Keratinocyte (primary cell): ENCODE measurements around the gene HELQ. TPM values are rescaled to one million over a fixed set of nuclear protein-coding genes. Genes with fewer than 3 reads are reported as not detected.

Experiments
- DNase-seq: peaks from one replicate; pipeline ENCODE4 v3.0.0-alpha.2; 2011; ENCODE audit warnings: low read depth, missing footprints, low spot score
- FAIRE-seq: peaks from 2 replicates; lab custom pipeline; 2011; peaks lifted over from hg19 to GRCh38; lab: Jason Lieb, UNC
- H2AFZ ChIP-seq: 2 replicates; pipeline ENCODE4 v1.6.0; 2012; ENCODE audit warnings: low read length, control low read depth, inconsistent platforms; ENCODE audit not compliant: control insufficient read depth
- H3K27ac ChIP-seq: 2 replicates; pipeline ENCODE4 v1.5.1; 2011; ENCODE audit warnings: low read length; ENCODE audit not compliant: control insufficient read depth, insufficient read depth
- H3K27me3 ChIP-seq: 3 replicates; pipeline ENCODE4 v1.6.0; 2011; ENCODE audit warnings: low read length; ENCODE audit not compliant: control insufficient read depth, insufficient read depth; ENCODE audit errors: extremely low read depth
- H3K36me3 ChIP-seq, 2 experiments: 2 replicates in 1 of 2; 3 replicates in 1 of 2; pipeline ENCODE4 v1.5.1; 2011; ENCODE audit warnings: low read length in 2 of 2, mild to moderate bottlenecking in 1 of 2; ENCODE audit not compliant: control insufficient read depth in 2 of 2, insufficient read depth in 2 of 2; ENCODE audit errors: extremely low read depth in 1 of 2
- H3K4me1 ChIP-seq: 3 replicates; pipeline ENCODE4 v1.5.1; 2011; ENCODE audit warnings: low read length; ENCODE audit not compliant: control insufficient read depth, insufficient read depth; ENCODE audit errors: extremely low read depth
- H3K4me2 ChIP-seq: 3 replicates; pipeline ENCODE4 v1.6.0; 2011; ENCODE audit warnings: low read depth, low read length; ENCODE audit not compliant: control insufficient read depth, insufficient read depth; ENCODE audit errors: extremely low read depth
- H3K4me3 ChIP-seq, 3 experiments: fragments of 200-600 bp in 1 of 3; sonication (generic) in 1 of 3; 2 replicates in 2 of 3; 3 replicates in 1 of 3; pipeline ENCODE4 v1.5.1; 2011 to 2016; ENCODE audit warnings: low read length in 3 of 3, mild to moderate bottlenecking in 3 of 3, control low read depth in 2 of 3, inconsistent platforms in 1 of 3, low read depth in 1 of 3, mixed read lengths in 1 of 3, mixed run types in 1 of 3, moderate library complexity in 1 of 3; ENCODE audit not compliant: control insufficient read depth in 2 of 3, insufficient read depth in 2 of 3; ENCODE audit errors: extremely low read depth in 1 of 3
- H3K79me2 ChIP-seq: 2 replicates; pipeline ENCODE4 v1.6.0; 2012; ENCODE audit warnings: low read length; ENCODE audit not compliant: control insufficient read depth, insufficient read depth
- H3K9ac ChIP-seq: 3 replicates; pipeline ENCODE4 v1.6.0; 2011; ENCODE audit warnings: low read length; ENCODE audit not compliant: control insufficient read depth, insufficient read depth; ENCODE audit errors: extremely low read depth
- H3K9me1 ChIP-seq: 3 replicates; pipeline ENCODE4 v1.6.0; 2011; ENCODE audit warnings: low read length; ENCODE audit not compliant: control insufficient read depth, insufficient read depth; ENCODE audit errors: extremely low read depth
- H3K9me3 ChIP-seq: 2 replicates; pipeline ENCODE4 v1.5.1; 2012; ENCODE audit warnings: low read depth, low read length; ENCODE audit not compliant: control insufficient read depth
- H4K20me1 ChIP-seq: 3 replicates; pipeline ENCODE4 v1.6.0; 2011; ENCODE audit warnings: low read length; ENCODE audit not compliant: control insufficient read depth, insufficient read depth; ENCODE audit errors: extremely low read depth
- CTCF ChIP-seq, 3 experiments: IDR thresholded peaks in 1 of 3; conservative IDR thresholded peaks in 1 of 3; optimal IDR thresholded peaks in 1 of 3; 2 replicates in 2 of 3; 3 replicates in 1 of 3; pipeline versions ENCODE3 to v1.5.1; 2011; ENCODE audit warnings: low read length in 3 of 3, mild to moderate bottlenecking in 3 of 3, moderate library complexity in 2 of 3, control low read depth in 1 of 3, inconsistent platforms in 1 of 3; ENCODE audit not compliant: insufficient read depth in 2 of 3; ENCODE audit errors: extremely low read depth in 1 of 3
- EZH2 ChIP-seq: IDR thresholded peaks from one replicate; pipeline ENCODE4 v1.6.1; 2012; ENCODE audit warnings: inconsistent platforms, mild to moderate bottlenecking, low read length, moderate library complexity
- dilution Hi-C: fragments of 300-500 bp; cut with MboI; formaldehyde crosslinking; loops from one replicate; pipeline ENCODE4 v1.7.0; 2020; ENCODE audit warnings: low sequenced_read_pairs; ENCODE audit not compliant: extremely low pct_ligation_motif_present
- polyA plus RNA-seq, 5 experiments: library from polyadenylated mRNA; depleted of rRNA in 3 of 5; stranded (reverse) in 3 of 5; stranded (forward) in 1 of 5; unstranded in 1 of 5; fragments of >200 nt; gene quantifications; 1 replicate in 1 of 5; 2 replicates in 3 of 5; 3 replicates in 1 of 5; pipeline versions ENCODE4 v1.2.1 to v1.2.3, GENCODE V29; 2011 to 2012; ENCODE audit warnings: missing spikeins in 2 of 5, low read depth in 1 of 5, low replicate concordance in 1 of 5

The HELQ gene
- polyA plus RNA-seq, 1 donor (not counting 4 experiments of a cell fraction or from before 2014, with no cell fraction given), result 10.5 TPM

DNA sequence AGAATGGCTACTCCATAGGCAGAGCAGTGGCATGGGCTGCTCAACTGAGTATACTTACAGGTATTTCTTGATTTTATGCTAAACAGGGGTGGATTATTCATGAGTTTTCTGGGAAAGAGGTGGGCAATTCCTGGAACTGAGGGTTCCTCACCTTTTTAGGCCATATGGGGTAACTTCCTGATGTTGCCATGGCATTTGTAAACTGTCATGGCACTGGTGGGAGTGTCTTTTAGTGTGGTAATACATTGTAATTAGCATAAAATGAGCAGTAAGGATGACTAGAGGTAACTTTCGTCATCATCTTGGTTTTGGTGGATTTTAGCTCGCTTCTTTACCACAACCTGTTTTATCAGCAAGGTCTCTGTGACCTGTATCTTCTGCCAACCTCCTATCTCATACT, 72.8 kb downstream of the HELQ start:
- no peak overlapping the region for H2AFZ ChIP-seq
- H3K4me3 ChIP-seq, result no peak overlapping the region
- H3K27me3 ChIP-seq, result no peaks in the 10 kb centered on the region
- dilution Hi-C loops, result no loop called here
- TF ChIP-seq CTCF (optimal IDR thresholded peaks at IDR 0.05 in 1 of 3, IDR thresholded peaks at IDR 0.05 in 1 of 3, conservative IDR thresholded peaks at IDR 0.05 in 1 of 3; ENCODE audit: extremely low read depth in 1 of 3, insufficient read depth in 2 of 3, low read length in 3 of 3), result no peak
- no peak for TF ChIP-seq EZH2
- no peak for DNase-seq
- H3K79me2 ChIP-seq, result no peaks in the 10 kb centered on the region
- no peaks in the 10 kb centered on the region for H3K36me3 ChIP-seq
- no peak for FAIRE-seq
- no peak overlapping the region for H3K4me2 ChIP-seq
- H4K20me1 ChIP-seq, result no peaks in the 10 kb centered on the region
- H3K9ac ChIP-seq, result no peak overlapping the region
- H3K4me1 ChIP-seq, result peaks cover 23% of the 10 kb centered on the region
- no peak overlapping the region for H3K27ac ChIP-seq
- H3K9me3 ChIP-seq, result peaks cover 5% of the 10 kb centered on the region
- no peaks in the 10 kb centered on the region for H3K9me1 ChIP-seq

GRCh38 chr4:83381173-83381572, 74.5 kb downstream of the HELQ start:
- H3K4me3 ChIP-seq, result no peak overlapping the region
- no peak for FAIRE-seq

More at GRCh38 chr4:83381173-83381572, 74.5 kb downstream of the HELQ start:
- H3K27me3 ChIP-seq, result no peaks in the 10 kb centered on the region
- H3K4me1 ChIP-seq, result peaks cover 9% of the 10 kb centered on the region
- H3K4me2 ChIP-seq, result no peak overlapping the region
- H4K20me1 ChIP-seq, result no peaks in the 10 kb centered on the region
- H3K9ac ChIP-seq, result no peak overlapping the region
- H3K9me1 ChIP-seq, result no peaks in the 10 kb centered on the region
- H3K79me2 ChIP-seq, result no peaks in the 10 kb centered on the region
- TF ChIP-seq CTCF (optimal IDR thresholded peaks at IDR 0.05 in 1 of 3, IDR thresholded peaks at IDR 0.05 in 1 of 3, conservative IDR thresholded peaks at IDR 0.05 in 1 of 3; ENCODE audit: extremely low read depth in 1 of 3, insufficient read depth in 2 of 3, low read length in 3 of 3), result no peak
- no peak for TF ChIP-seq EZH2
- peaks cover 5% of the 10 kb centered on the region for H3K9me3 ChIP-seq
- peak overlapping the region; percentile 62 for H2AFZ ChIP-seq
- dilution Hi-C loops, result no loop called here
- H3K27ac ChIP-seq, result no peak overlapping the region
- H3K36me3 ChIP-seq, result no peaks in the 10 kb centered on the region
- no peak for DNase-seq
